Muscle of back (tissue), 11 donors: ENCODE measurements around the gene PACS1. TPM values are rescaled to one million over a fixed set of nuclear protein-coding genes. Genes with fewer than 3 reads are reported as not detected.

Experiments
- DNase-seq, 3 donors: peaks; one replicate each; pipeline versions ENCODE4 v3.0.0 to v3.0.0-alpha.2; 2013
- polyA plus RNA-seq, 10 donors: library from polyadenylated mRNA; unstranded; fragments of 120-200 nt; gene quantifications; one replicate each; pipeline ENCODE4 v1.2.1, GENCODE V29; 2013; ENCODE audit not compliant: insufficient read length in 10 of 10

The PACS1 gene
- polyA plus RNA-seq, 10 donors, result 29.6 to 34.8 (median 32.6) TPM

DNA sequence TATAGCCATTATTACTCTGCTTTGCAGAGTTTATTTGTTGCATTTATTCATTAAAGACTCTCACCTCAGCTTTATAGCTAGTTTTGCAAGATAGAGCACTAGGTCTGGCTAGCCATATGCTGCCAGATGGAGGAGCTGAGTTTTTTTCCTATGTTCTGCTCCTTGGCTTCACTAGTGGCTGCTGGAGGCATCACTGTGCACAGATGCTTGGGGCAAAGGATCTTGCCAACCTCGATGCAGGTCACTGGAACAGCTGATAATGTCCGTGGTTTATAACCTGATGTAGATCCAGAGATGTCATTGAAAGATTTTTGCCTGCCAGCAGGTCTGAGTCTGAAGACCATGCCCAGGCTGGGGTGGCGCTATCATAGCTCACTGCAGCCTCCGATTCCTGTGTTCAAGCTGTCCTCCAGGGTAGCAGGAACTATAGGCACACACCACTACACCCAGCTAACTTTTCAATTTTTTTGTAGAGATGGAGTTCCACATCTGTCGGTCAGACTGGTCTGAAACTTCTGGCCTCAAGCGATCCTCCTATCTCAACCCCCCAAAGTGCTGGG, 63.2 kb downstream of the PACS1 start:
- no peak for DNase-seq

DNA sequence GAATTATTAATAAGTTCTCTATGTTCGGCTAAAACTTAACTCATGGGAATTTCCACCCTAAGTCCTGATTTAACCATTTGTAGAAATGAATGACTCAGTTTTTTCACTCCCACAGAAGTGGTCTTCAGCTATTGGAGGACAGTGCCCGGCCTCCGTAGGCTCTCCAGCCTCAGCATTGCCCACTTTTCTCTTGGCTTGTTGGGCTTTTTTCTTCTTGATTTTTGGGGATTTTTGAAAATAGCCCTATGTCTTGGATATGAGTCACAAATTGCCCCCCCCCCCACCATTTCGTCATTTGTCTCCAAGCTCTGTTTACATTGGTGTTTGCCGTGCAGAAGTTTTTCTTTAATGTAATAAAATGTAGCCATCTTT, 66.7 kb downstream of the PACS1 start:
- DNase-seq, result no peak

GRCh38 chr11:66139817-66140404, 69.8 kb downstream of the PACS1 start:
- DNase-seq, result no peak

DNA sequence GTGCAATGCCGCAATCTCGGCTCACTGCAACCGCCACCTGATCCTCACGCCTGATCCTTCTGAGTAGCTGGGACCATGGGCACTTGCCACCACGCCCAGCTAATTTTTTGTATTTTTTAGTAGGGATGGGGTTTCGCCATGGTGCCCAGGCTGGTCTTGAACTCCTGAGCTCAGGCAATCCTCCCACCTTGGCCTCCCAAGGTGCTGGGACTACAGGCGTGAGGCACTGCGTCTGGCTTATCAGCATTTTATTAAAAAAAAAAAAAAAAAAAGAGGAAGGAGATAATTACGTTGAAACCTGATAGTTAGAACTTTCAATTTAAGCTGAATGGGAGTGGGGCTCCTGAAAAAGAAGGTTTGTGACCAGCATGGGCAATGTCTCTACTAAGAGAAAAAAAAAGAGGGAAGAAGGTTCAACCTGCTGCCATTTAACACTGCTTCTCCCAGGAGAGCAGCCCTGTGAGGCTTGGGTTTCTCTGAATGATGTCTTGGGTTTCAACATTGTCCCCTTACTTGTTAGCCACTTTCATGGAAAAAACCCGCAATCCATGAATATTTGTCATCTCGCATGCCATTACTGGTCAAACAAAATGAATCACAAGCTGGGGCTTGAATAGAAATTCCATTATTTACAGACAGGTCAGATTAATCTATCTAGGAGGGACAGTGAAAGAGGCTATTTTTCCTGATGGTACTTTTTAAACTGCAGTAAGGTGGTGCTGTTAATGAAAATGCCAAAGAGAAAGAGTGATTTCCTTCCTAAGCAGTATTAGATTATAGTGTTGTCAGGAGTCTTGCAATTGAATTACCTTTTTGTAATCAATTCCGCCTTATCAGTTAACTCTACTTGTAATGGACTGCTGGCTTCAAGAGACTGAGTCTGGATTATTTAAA, 72.5 kb downstream of the PACS1 start:
- no peak for DNase-seq

DNA sequence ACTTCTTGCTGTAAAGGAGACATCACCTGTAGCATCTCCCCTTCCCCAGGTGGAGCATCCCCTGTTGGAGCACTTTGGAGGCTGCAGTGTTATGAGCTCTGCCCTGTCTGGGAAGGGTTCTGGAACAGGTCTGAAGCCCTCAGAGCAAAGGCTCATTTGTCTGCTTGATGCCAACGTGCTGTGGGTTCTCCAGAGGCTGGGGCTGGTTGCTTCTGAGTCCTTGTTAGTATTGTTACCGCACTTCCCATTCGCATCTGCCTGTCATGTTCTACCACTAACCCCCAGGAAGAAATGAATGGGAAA, 73.1 kb downstream of the PACS1 start:
- no peak for DNase-seq

- no peak for DNase-seq
Observed at GRCh38 chr11:66143996-66144678, 74.1 kb downstream of the PACS1 start.

GRCh38 chr11:66146074-66146473, 76.0 kb downstream of the PACS1 start:
- no peak for DNase-seq

DNA sequence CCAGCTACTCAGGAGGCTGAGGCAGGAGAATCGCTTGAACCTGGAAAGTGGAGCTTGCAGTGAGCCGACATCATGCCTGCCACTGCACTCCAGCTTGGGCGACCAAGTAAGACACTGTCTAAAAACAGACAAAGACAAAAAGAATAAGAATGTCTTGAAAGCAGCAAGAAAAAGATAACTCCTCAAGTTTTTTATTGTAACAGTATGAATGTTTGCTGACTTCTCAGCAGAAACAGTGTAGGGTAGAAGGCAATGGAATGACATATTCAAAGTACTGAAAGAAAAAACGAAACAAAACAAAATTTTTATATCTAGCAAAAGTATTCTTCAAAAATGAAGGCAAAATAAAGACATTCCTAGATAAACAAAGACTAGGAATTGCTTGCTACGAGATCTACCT, 76.9 kb downstream of the PACS1 start:
- DNase-seq, result no peak

DNA sequence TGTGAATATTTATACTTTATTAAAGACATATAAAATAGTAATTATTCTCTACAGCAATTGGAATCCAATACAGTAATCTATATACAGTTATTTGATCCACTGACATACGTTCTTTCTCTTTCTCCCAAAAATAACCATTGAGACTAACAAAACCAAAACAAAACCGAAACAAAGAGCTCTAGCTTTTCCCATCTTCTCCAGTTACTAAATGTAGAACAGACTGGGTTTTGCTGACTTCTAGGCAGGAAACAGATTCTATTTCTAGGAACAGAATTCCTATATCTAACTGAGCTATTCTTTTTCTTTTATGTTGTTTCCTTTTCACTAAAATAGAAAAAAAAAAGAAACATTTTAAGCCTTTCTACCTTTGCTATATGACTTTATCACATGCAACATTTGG, 80.1 kb downstream of the PACS1 start:
- peak in 1 of 3 donors; percentile 25 for DNase-seq

DNA sequence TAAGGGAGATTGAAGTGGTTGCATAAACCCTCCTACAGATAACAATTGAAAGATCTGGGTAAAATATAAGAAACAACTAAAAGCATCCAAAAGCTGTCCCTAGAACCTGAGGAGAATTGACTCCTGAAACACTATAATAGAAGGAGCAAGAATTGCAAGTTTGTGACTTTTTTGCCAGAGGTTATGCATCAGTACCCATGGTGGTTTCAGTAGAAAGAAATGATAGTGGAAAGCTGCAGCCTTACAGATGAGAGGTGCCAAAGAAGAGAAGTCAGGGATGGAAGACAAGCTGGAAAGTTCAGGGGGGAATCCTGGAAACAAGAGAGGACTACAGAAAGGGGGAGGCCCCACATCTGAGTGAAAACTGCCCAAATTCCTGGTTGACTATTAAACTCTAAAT, 80.7 kb downstream of the PACS1 start:
- peak in 1 of 3 donors; percentile 43 for DNase-seq

GRCh38 chr11:66151273-66151672, 81.2 kb downstream of the PACS1 start:
- DNase-seq, result peak in 1 of 3 donors; percentile 74

GRCh38 chr11:66154109-66154508, 84.0 kb downstream of the PACS1 start:
- no peak for DNase-seq

DNA sequence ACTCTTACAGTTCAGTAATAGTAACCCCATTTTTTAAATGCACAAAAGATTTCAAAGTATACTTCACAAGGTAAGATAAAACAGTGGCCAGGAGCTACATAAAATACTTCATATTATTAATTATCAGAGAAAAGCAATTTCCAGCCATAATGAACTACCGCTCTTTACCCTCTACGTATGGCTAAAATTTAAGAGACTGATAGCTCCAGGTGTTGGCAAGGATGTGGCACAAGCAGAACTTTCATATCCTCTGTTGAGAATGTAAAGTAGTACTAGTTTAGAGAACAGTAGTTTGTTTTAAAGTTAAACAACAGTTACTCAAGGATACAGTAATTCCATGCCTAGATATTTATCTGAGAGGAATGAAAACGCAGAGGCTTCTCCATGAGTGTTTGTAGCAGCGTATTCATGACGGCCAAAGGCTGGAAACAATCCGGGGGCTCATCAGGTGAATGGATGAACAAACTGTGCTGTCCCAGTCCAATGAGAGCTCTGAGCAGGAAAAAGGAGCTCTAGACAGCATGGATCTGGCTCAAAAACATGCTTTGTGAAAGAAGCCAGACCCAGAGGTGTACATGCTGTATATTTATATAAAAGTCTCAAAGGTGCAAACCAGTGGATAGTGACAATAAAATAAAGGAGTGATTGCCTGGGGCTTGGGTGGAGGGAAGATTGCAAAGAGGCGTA, 85.5 kb downstream of the PACS1 start:
- no peak for DNase-seq

DNA sequence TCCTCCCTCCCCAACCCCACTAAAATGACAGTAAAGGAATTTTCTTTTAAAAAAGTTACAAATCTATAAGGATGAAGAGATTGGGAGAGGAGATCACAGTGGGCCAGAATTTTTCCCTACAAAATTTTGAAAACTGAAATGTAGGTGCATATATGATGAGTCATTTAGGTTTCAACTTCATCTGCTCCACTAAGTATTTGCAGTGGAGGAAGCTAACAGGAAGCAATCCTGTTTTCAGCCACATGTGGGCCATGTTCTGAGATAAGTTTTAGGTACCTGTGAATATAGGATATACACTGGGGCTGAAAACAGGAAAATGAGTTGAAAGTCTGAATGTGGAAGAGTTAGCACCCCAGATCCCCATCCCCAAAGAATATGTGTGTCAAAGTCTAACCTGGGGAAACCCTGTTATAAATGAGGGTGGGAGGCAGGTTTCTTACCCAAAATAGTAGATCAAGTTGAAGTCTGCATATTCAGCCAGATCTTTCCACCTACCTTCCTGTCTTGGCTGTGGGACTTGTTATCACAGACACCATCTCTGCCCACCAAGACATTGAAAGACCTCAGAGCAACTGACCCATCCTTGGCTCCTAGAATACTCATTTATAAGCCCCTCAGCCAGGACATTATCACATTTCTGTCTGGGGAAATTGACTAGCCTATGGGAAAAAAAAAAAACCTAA, 87.3 kb downstream of the PACS1 start:
- DNase-seq, result no peak

DNA sequence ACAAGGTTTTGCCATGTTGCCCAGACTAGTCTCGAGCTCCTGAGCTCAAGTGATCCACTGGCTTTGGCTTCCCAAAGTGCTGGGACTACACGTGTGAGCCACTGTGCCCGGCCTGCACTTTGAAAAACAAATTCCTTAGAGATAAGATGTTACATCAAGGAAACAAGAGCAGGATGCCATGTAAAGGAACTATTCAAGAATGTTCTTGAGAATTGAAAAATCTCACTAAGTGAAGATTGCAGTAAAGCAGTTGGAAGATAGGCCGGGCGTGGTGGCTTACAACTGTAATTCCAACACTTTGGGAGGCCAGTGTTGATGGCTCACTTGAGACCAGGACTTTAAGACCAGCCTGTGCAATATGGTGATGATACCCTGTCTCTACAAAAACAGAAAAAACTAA, 88.1 kb downstream of the PACS1 start:
- DNase-seq, result no peak

GRCh38 chr11:66159324-66159984, 89.4 kb downstream of the PACS1 start:
- DNase-seq, result no peak

GRCh38 chr11:66160709-66161108, 90.6 kb downstream of the PACS1 start:
- DNase-seq, result no peak

DNA sequence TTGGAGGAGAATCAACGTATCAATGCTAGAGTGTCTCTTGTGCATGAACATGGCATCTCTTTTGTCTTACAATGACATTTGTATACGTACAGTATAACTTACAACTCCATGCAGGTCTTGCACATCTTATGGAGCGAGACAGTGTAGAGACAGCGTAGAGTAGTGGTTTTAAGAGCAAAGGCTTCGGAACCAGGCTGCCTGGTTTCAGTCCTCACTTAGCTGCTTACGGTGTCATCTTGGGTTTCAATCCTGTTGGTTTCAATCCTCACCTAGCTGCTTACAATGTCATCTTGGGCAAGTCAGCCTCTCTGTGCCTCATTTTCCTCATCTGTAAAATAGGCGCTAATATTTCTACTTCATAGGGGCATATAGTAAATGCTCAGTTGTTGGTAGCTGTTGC, 98.2 kb downstream of the PACS1 start:
- no peak for DNase-seq

- no peak for DNase-seq
Observed at GRCh38 chr11:66172146-66172545, 102.1 kb downstream of the PACS1 start.

- DNase-seq, result no peak
Observed at GRCh38 chr11:66176650-66177049, 106.6 kb downstream of the PACS1 start.

- no peak for DNase-seq
Observed at GRCh38 chr11:66178183-66178582, 108.1 kb downstream of the PACS1 start.
